GM12892 (cell line): ENCODE measurements around the gene IL1RN.

Source experiments
- POLR2A ChIP-seq: IDR thresholded peaks from 2 replicates; pipeline ENCODE4 v1.6.1; 2011; ENCODE audit warnings: low read depth, low read length, control low read depth
- POLR2AphosphoS5 ChIP-seq: IDR thresholded peaks from 2 replicates; pipeline ENCODE4 v1.6.1; 2011; ENCODE audit warnings: low read depth, low read length, control low read depth

- TF ChIP-seq POLR2AphosphoS5 (no peak), POLR2A (no peak)
These were observed 41.9 kb upstream of the IL1RN start for GRCh38 chr2:113085542-113085941.
